Gastrocnemius medialis (tissue), 4 donors: ENCODE data around the gene TGFB1.

Experiments
- CTCF ChIP-seq, 5 experiments: fragments of 450-650 bp in 3 of 5; fragments of 200-600 bp in 2 of 5; sonication (generic) in 2 of 5; IDR thresholded peaks in 4 of 5; conservative IDR thresholded peaks in 1 of 5; 1 replicate in 4 of 5; 2 replicates in 1 of 5; pipeline ENCODE4 v1.5.1; 2016 to 2019; ENCODE audit warnings: antibody characterized with exemption in 5 of 5, mild to moderate bottlenecking in 3 of 5, moderate library complexity in 3 of 5
- POLR2A ChIP-seq, 2 donors: fragments of 450-650 bp; IDR thresholded peaks; one replicate each; pipeline ENCODE4 v1.6.1; 2017; ENCODE audit warnings: antibody characterized with exemption in 2 of 2, mild to moderate bottlenecking in 2 of 2, moderate library complexity in 2 of 2

DNA sequence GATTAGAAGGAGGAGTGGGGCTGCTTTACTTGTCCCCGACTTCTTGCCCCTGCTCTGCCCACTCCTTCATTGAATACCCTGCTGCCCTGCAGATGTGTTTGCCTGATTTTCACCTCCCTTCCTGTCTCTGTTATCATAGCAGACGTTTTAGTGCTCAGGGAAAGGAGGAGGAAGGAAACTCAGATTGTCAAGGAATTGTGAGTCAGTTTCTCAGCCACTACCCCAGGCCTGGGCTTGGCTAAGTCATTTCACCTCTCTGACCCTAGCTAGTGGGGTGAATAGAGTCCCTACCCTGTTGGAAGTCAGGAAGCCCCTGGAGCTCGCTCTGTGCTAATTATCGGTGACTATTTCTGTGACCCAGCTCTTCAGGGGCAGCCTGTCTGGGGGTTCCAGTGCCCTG, 47.8 kb upstream of the TGFB1 start:
- TF ChIP-seq CTCF (IDR thresholded peaks at IDR 0.05 in 4 of 5, conservative IDR thresholded peaks at IDR 0.05 in 1 of 5) (no peak), POLR2A (IDR thresholded peaks at IDR 0.05) (no peak)
